NCI-H2196 (cell line): ENCODE results near the gene NHLH1.
A peak's percentile ranks its signal among the peaks of the same experiment; 100 is the strongest.

ENCODE experiments used
- DNase-seq: peaks from one replicate; lab custom pipeline; 2025; ENCODE audit not compliant: unreplicated experiment; lab: John Stamatoyannopoulos, UW

NHLH1 gene

DNA sequence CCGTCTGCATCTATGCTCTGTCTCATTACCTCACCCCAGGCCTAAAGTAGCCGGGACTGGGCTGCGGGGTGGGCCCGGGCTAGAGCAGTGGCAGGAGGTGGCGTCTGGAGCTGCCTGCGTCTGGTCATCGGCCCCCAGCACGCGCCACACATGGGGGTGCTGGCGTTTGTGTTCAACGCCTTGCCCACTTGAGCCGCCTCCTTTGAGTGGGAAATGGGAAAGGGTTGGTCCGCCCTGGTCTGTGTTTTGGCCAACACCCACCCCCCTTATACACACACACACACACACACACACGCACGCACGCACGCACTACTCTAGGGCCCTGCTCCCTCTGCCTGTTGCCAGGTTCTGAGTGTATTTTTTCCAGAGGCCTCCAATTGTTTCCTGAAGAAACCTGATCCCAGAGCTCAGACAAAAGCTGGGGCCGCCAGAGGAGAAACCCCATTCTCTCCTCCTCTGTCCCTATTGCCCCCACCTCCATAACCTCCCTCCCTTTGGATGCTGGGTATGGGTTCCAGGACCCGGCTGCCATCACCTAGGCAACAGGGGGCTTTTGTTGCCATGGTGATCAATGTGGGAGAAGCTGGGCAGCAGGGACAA lies 43.6 kb downstream of the NHLH1 start:
- no peak for DNase-seq

DNA sequence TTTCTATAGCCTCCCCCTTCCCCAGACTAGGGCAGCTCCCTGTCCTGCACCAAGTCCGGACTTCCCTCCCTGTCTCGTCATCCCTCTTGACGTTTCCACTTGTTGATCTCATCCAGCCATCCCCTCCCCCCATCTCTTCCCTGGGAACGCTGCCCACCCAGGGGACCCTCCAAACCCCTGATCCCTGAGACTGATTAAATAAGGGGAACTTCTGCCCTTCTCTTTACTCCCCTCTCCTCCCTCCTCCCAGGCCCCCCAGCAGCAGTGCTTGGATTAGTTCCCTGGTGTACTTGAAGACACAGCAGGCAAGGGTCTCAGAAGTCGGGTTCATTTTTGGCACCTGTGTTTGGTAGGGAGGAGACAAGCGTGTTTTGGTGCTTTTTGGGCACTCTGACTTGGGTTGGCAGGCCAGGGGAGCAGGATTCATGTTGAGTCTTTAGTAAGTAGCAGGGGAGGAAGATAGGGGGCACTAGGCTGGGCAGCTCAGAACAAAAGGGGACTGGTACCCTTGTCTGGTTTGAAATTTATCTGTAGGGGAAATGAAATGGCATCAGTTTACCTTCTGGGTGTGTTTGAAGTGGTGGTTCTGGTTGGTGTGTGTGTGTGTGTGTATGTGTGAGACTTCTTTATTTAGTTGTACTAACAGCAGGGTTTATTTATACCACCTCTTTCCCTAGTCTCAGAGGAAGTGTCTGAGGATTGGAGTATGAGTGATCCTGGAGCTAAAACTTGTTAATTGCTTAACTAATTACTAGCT lies 44.6 kb downstream of the NHLH1 start:
- DNase-seq: no peak

DNA sequence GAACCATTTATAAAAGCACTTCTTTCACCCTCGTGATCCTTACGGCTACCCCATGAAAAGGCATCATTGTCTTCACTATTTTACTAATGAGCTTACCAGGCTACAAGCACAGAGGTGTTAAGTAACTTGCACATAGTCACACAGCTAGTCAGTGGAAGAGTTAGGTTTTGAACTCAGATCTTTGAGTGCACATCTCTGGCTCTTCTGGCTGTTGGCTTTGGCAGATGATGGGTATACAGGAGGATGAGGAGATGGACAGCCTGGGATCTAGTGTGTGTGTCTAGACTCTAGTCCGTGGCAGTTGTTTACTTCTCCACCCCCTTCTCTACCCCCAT lies 45.1 kb downstream of the NHLH1 start:
- DNase-seq: no peak

DNA sequence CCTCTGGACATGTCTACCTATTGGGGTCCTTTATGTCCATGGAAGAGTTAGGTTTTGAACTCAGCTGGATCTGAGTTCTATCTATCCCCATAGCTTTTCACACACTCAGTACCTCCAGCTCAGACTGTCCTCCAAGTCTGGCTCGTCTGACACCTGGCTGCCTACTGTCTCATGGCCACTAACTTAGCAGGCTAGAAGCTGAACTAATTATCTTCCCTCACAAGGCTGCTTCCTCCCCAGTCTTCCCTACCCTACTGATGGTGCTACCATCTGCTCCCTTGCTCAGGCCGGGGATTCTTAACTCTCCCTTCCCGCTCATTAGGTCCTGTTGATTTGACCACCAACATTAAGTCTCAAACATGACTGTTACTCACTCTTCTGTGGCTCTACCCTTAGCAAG lies 46.8 kb downstream of the NHLH1 start:
- DNase-seq: no peak

DNA sequence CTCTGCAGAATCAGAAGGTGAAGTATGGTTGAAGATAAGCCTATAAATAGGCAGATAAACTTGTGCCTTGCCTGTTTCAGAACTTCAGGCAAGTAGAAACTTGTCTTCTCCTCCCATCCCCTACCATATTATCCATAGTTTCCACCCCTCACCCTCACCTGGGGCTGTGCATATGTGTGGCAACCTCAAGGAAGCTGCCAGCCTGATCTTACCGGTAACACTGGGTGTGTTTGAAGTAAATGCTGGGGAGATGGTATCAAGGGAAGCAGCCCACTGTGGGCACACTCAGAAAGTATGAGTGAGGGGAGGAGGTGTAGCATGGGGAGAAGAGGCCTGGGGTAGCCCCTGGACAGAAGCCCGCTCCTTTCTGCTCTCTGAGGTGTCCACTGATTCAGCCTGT lies 48.0 kb downstream of the NHLH1 start:
- DNase-seq: no peak

DNA sequence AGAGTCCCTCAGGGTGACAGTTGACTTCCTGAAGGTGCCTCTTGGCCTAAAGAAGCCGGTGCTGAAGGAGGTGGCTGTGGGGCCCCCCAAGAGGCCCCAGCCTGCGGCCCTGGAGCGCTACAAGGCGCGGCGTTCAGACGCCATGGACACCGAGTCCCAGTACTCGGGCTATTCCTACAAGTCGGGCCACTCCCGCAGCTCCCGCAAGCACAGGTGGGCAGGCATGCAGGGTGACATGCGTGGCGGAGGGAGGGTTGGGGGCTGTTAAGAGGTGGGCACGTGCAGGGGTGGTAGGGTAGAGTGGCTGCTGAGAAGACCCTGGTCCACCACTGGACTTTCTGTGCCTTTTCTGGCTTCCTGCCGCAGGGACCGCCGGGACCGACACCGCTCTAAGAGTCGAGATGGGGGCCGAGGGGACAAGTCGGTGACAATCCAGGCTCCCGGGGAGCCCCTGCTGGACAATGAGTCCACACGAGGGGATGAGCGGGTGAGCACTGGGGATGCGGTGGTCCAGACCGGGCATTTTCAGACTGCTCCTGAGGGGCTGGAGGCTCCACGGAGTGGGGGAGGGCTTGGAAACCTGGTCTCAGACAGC lies 48.9 kb downstream of the NHLH1 start:
- no peak for DNase-seq

DNA sequence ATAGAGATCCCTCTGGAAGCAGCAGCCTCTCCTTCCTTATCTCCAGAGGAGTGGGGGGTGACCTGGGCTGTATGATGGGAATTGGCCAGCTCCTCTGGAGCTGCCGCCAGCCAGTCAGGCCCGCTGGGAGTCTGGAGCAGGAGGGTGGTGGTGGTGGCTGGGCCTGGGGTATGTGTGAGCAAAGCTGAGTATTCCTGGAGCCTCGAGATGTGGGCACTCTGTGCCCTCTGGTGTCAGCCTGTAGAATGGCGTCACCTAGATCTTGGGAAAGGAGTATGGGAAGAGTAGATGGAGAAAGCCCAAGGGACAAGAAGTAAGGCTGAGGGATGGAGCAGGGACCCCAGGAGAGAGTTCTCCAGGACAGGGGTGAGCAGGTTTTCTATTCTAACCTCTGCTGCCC lies 49.5 kb downstream of the NHLH1 start:
- DNase-seq: peak; percentile 37

DNA sequence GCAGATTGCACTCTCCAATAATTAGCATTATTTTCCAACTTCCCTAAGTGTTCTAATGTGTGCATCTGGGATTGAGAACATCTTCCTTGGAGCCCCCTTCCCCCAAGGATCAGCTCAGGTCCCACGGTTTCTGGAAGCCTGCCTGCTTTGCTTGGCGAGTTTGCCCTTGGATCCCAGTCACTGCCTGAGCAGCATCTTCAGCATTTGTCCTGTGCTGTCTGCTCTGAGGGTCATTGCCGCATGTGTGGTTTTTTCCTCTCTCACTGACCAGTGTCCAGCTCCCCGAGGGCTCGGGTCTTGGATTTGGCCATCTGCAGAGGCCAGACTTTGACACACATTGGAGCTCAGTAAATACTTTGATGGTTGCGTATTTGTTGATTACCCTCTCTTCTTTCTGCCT lies 51.6 kb downstream of the NHLH1 start:
- no peak for DNase-seq

DNA sequence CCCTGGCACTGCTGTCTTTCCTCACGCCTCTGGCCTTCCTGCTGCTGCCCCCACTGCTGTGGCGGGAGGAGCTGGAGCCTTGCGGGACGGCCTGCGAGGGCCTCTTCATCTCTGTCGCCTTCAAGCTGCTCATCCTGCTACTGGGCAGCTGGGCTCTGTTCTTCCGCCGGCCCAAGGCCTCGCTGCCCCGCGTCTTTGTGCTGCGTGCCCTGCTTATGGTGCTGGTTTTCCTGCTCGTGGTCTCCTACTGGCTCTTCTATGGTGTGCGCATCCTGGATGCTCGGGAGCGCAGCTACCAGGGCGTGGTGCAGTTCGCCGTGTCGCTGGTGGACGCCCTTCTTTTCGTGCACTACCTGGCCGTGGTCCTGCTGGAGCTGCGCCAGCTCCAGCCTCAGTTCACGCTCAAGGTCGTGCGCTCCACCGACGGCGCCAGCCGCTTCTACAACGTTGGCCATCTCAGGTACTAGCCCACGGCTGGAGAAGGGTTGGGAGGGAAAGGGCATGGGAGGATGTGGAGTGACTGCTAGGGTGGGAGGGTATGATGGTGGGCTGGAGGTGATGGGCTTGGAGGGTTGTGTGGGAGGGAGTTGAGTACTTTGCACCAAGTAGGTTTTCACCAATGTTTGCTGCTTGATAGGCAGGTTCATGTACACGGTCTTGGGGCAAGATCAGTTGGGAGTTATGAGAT lies 52.4 kb downstream of the NHLH1 start:
- no peak for DNase-seq

DNA sequence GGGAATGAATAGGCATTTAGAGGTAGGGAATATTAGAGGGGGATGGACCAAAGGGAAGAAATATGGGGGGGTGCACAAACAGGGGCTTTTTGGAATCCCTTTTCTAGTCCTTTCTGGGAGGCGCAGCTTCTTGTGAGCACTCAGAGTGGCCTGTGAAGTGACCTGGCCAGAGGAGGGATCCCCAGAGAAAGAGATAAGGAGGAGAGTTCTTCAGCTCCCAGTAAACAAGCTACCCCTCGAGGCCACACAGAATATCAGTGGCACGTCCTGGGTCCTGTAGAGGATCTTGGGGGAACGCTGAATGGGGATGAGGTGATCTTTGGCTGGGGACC lies 52.9 kb downstream of the NHLH1 start:
- DNase-seq: no peak

DNA sequence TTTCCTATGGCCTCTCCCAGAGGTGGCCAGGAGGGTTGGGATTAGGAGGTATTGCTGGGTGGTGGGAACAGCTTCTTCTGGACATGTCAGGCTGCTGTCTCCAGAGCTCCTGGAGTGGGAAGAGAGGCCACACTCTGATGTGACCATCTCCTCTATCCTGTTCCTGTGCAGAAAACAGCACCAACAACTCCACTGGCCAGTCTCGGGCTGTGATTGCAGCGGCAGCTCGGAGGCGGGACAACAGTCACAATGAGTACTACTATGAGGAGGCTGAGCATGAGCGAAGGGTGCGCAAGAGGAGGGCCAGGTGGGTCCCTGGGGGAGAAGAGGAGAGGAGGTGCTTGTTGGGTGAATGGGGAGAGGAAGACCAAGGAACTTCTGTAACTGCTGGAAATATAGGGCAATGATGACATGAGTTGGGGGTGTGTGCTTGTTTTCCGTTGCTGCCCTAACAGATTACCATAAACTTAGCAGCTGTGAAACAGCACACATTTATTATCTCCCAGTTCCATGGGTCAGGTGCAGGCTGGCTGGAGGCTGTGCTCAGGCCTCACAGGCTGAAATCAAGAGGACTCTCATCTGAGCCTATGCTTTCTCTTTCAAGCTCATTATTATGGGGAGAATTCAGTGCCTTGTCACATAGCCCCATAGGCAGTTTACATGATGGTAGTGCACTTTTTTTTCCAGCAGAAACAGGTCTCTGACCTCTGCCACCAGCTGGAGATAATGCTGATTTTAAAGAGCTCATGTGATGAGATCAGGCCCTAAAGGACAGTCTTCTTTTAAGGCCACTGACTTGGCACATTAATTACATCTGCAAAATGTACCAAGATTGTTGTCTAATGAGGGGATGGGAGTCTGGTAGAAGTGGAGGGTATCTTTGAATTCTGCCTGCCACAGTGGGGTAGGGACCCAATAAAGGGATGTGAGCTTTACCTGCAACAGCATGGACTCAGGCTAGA lies 54.3 kb downstream of the NHLH1 start:
- no peak for DNase-seq

DNA sequence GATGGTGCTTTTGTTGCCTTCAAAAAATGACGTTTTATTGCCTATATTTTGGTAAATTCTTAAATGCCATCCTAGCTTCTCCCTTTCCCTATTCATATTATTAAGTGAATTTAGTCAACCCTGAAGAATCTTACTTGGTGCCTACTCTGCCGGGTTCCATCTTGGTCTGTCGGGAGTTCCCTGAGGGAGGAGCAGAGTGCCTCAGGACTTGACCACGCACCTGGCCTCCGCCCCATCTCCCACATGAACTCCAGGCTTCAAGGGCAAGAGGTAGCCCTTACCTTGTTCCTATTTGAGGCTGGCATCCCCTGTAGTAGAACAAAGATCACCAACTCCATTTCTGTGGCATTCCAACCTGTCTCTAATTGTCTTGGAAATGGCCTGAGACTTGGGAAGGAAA lies 55.0 kb downstream of the NHLH1 start:
- no peak for DNase-seq
